Mesenchymal stem cell (in vitro differentiated cells and primary cell): ENCODE measurements around the gene SLIT3.

ENCODE experiments used
- DNase-seq: peaks from one replicate; pipeline ENCODE4 v3.0.0-alpha.2; 2013
- H2AFZ ChIP-seq: one replicate; pipeline ENCODE4 v1.6.1; 2013; ENCODE audit warnings: low read depth, mild to moderate bottlenecking, control low read depth, inconsistent platforms, low read length, moderate library complexity
- H2AK5ac ChIP-seq: 2 replicates; pipeline ENCODE4 v1.6.1; 2013; ENCODE audit warnings: low read length, moderate library complexity, mild to moderate bottlenecking, inconsistent platforms; ENCODE audit not compliant: severe bottlenecking
- H2BK120ac ChIP-seq: one replicate; pipeline ENCODE4 v1.6.1; 2013; ENCODE audit warnings: low read depth, mild to moderate bottlenecking, inconsistent platforms, low read length, moderate library complexity
- H2BK12ac ChIP-seq, 2 experiments: one replicate each; pipeline ENCODE4 v1.6.1; 2013; ENCODE audit warnings: inconsistent platforms in 2 of 2, low read length in 2 of 2, mild to moderate bottlenecking in 2 of 2, moderate library complexity in 2 of 2, control low read depth in 1 of 2
- H2BK15ac ChIP-seq: one replicate; pipeline ENCODE4 v1.6.1; 2013; ENCODE audit warnings: mild to moderate bottlenecking, low read depth, inconsistent platforms; ENCODE audit not compliant: poor library complexity, severe bottlenecking
- H2BK5ac ChIP-seq: 2 replicates; pipeline ENCODE4 v1.6.1; 2013; ENCODE audit warnings: low read depth, mild to moderate bottlenecking, low read length, control low read depth, inconsistent platforms; ENCODE audit not compliant: poor library complexity, severe bottlenecking
- H3K14ac ChIP-seq, 2 experiments: one replicate each; pipeline ENCODE4 v1.6.1; 2013; ENCODE audit warnings: inconsistent platforms in 2 of 2, low read length in 2 of 2, control low read depth in 1 of 2, mild to moderate bottlenecking in 1 of 2, moderate library complexity in 1 of 2
- H3K18ac ChIP-seq, 2 experiments: one replicate each; pipeline ENCODE4 v1.6.1; 2013; ENCODE audit warnings: inconsistent platforms in 2 of 2, low read length in 2 of 2, control low read depth in 1 of 2, low read depth in 1 of 2, mild to moderate bottlenecking in 1 of 2
- H3K23ac ChIP-seq, 2 experiments: one replicate each; pipeline ENCODE4 v1.6.1; 2013; ENCODE audit warnings: inconsistent platforms in 2 of 2, low read length in 2 of 2, mild to moderate bottlenecking in 2 of 2, moderate library complexity in 2 of 2, control low read depth in 1 of 2
- H3K27ac ChIP-seq: 2 replicates; pipeline ENCODE4 v1.5.1; 2013; ENCODE audit warnings: mild to moderate bottlenecking, moderate library complexity, low read length, control low read depth, inconsistent platforms; ENCODE audit not compliant: poor library complexity, severe bottlenecking
- H3K27me3 ChIP-seq, 2 experiments: 2 replicates each; pipeline versions ENCODE4 v1.6.1 to v1.7.0; 2013; ENCODE audit warnings: low read length in 2 of 2, mild to moderate bottlenecking in 2 of 2, moderate library complexity in 2 of 2, control low read depth in 1 of 2, inconsistent platforms in 1 of 2; ENCODE audit not compliant: control insufficient read depth in 1 of 2, insufficient read depth in 1 of 2
- H3K36me3 ChIP-seq, 2 experiments: 2 replicates each; pipeline versions ENCODE4 v1.6.1 to v1.7.0; 2013; ENCODE audit warnings: low read length in 2 of 2, control low read depth in 1 of 2, inconsistent platforms in 1 of 2, low read depth in 1 of 2, mild to moderate bottlenecking in 1 of 2; ENCODE audit not compliant: insufficient read depth in 2 of 2, control insufficient read depth in 1 of 2
- H3K4ac ChIP-seq, 2 experiments: one replicate each; pipeline ENCODE4 v1.6.1; 2013; ENCODE audit warnings: inconsistent platforms in 2 of 2, low read length in 2 of 2, mild to moderate bottlenecking in 2 of 2, moderate library complexity in 2 of 2, control low read depth in 1 of 2, low read depth in 1 of 2
- H3K4me1 ChIP-seq: 2 replicates; pipeline ENCODE4 v1.6.1; 2013; ENCODE audit warnings: low read depth, low read length, control low read depth; ENCODE audit not compliant: control insufficient read depth, insufficient read depth
- H3K4me2 ChIP-seq: 2 replicates; pipeline ENCODE4 v1.6.1; 2013; ENCODE audit warnings: low read length, mild to moderate bottlenecking, inconsistent platforms; ENCODE audit not compliant: poor library complexity, severe bottlenecking
- H3K4me3 ChIP-seq, 2 experiments: 2 replicates each; pipeline versions ENCODE4 v1.5.1 to v1.7.0; 2013; ENCODE audit warnings: low read length in 2 of 2, mild to moderate bottlenecking in 2 of 2, control low read depth in 1 of 2, low read depth in 1 of 2; ENCODE audit not compliant: insufficient read depth in 1 of 2
- H3K79me1 ChIP-seq: replicated peaks from 2 replicates; pipeline ENCODE4 v1.6.1; 2013; ENCODE audit warnings: mild to moderate bottlenecking, control low read depth, low read length, inconsistent platforms; ENCODE audit not compliant: poor library complexity, severe bottlenecking
- H3K9ac ChIP-seq: 2 replicates; pipeline ENCODE4 v1.7.0; 2013; ENCODE audit warnings: mild to moderate bottlenecking, low read length, moderate library complexity
- H3K9me3 ChIP-seq: 2 replicates; pipeline ENCODE4 v1.7.0; 2013; ENCODE audit warnings: mild to moderate bottlenecking, low read length; ENCODE audit not compliant: control insufficient read depth
- H4K8ac ChIP-seq: one replicate; pipeline ENCODE4 v1.6.1; 2013; ENCODE audit warnings: inconsistent platforms, mild to moderate bottlenecking, low read length, moderate library complexity
- H4K91ac ChIP-seq: one replicate; pipeline ENCODE4 v1.6.1; 2013; ENCODE audit warnings: mild to moderate bottlenecking, low read length, inconsistent platforms
- WGBS: methylation state at CpG from one replicate; pipeline ENCODE4 v1.1.7; 2013; ENCODE audit warnings: mixed read lengths; 5-methylcytosine and 5-hydroxymethylcytosine counted together

Gene SLIT3

DNA sequence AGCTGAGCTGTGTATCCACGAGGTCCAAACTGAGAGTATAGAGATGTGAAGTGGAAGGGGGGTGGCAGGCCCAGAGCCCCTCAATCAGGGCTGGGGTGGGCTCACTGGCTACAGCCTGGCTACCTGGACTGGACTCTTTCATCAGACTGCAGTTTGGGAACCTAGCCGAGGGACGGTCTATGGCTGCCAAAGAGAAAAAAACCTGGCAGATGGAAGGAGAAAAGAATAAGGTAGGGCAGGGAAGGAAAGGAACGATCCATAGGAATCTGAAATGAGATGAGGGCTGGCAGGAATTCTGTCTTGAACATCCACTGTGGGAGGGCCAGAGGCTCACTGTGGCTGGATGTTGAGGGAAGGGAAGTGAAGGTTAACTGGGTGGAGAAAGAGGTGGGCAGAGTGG is 497.4 kb downstream of the SLIT3 start:
- no peak overlapping the region for H3K27ac ChIP-seq
- H3K4ac ChIP-seq: no peak overlapping the region
- H2AK5ac ChIP-seq: no peak overlapping the region
- H2BK120ac ChIP-seq: no peak overlapping the region
- H2AFZ ChIP-seq: no peak overlapping the region
- DNase-seq: no peak
- H3K9me3 ChIP-seq: no peaks in the 10 kb centered on the region
- H3K4me1 ChIP-seq: no peaks in the 10 kb centered on the region
- H2BK12ac ChIP-seq: no peak overlapping the region
- no peak overlapping the region for H3K4me2 ChIP-seq
- H3K79me1 ChIP-seq: no peaks in the 10 kb centered on the region
- no peak overlapping the region for H4K8ac ChIP-seq
- 69% methylated on average over 4 of the region's 4 CpGs for WGBS
- no peaks in the 10 kb centered on the region for H3K27me3 ChIP-seq
- no peak overlapping the region for H3K9ac ChIP-seq
- H3K23ac ChIP-seq: no peak overlapping the region
- peaks cover 0 to 91% of the 10 kb centered on the region in 2 experiments for H3K36me3 ChIP-seq
- no peak overlapping the region for H4K91ac ChIP-seq
- H3K18ac ChIP-seq: no peak overlapping the region
- no peak overlapping the region for H3K4me3 ChIP-seq
- H2BK5ac ChIP-seq: no peak overlapping the region
- no peak overlapping the region for H2BK15ac ChIP-seq
- no peak overlapping the region for H3K14ac ChIP-seq

DNA sequence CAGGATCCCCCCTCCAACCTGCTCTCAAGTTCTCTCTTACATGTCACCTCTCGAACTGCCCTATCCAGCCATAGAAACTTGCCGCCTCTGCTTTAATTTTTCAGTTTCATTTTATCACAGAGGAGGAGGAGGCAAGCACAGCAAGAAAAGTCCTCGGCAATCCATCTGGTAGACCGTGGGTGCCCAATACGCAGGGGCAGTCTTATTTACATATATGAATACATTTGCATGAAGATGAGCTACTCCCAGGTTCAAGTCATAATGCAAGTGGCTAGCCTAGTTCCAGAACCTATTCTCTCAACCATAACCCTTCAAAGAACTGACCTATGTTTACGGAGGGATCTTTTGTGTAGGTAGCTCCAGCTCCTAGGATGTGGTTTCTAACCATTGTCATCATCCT is 498.6 kb downstream of the SLIT3 start:
- Histone ChIP-seq H3K9me3 (no peaks in the 10 kb centered on the region), H3K18ac (no peak overlapping the region), H3K4me2 (no peak overlapping the region), H3K14ac (no peak overlapping the region), H2AFZ (no peak overlapping the region), H3K4me1 (no peaks in the 10 kb centered on the region), H4K91ac (no peak overlapping the region), H3K36me3 (peaks cover 0 to 89% of the 10 kb centered on the region in 2 experiments), H2BK120ac (no peak overlapping the region), H2BK5ac (no peak overlapping the region), H3K4me3 (no peak overlapping the region), H3K4ac (no peak overlapping the region), H3K9ac (no peak overlapping the region), H2AK5ac (no peak overlapping the region), H3K79me1 (no peaks in the 10 kb centered on the region), H3K27me3 (no peaks in the 10 kb centered on the region), H4K8ac (no peak overlapping the region), H3K23ac (no peak overlapping the region), H2BK12ac (no peak overlapping the region), H3K27ac (no peak overlapping the region), H2BK15ac (no peak overlapping the region)
- DNase-seq: no peak
- WGBS: 74% methylated on average over 2 of the region's 6 CpGs

DNA sequence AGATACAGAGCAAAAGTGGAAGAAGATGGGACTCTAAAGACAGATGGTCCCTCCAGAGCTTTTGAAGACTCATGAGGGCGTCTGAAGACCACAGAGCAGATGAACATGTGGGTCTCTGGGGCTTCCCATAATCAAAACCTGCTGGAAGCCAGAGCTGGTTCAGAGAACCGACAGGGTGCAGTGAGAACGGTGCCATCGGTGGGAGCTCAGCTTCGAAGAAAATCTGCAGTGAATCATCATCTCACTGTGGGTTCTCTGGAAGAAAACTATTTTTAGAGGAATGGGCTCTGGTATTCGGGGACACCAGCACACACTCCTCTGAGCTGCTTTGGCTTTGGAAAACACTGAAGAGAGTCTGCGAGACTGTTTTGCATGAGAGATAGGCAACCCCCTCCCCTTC is 499.4 kb downstream of the SLIT3 start:
- H2AK5ac ChIP-seq: no peak overlapping the region
- no peak overlapping the region for H2BK120ac ChIP-seq
- H3K27ac ChIP-seq: no peak overlapping the region
- WGBS: 72% methylated on average over 7 of the region's 7 CpGs
- H4K8ac ChIP-seq: no peak overlapping the region
- H3K9me3 ChIP-seq: no peaks in the 10 kb centered on the region
- H2BK12ac ChIP-seq: no peak overlapping the region
- H3K79me1 ChIP-seq: no peaks in the 10 kb centered on the region
- no peaks in the 10 kb centered on the region for H3K4me1 ChIP-seq
- H2BK5ac ChIP-seq: no peak overlapping the region
- no peak overlapping the region for H3K23ac ChIP-seq
- no peaks in the 10 kb centered on the region for H3K27me3 ChIP-seq
- H3K36me3 ChIP-seq: peaks cover 0 to 89% of the 10 kb centered on the region in 2 experiments
- no peak overlapping the region for H3K18ac ChIP-seq
- H3K4me3 ChIP-seq: no peak overlapping the region
- DNase-seq: no peak
- H2AFZ ChIP-seq: no peak overlapping the region
- no peak overlapping the region for H3K14ac ChIP-seq
- no peak overlapping the region for H3K4ac ChIP-seq
- no peak overlapping the region for H4K91ac ChIP-seq
- H3K4me2 ChIP-seq: no peak overlapping the region
- no peak overlapping the region for H2BK15ac ChIP-seq
- no peak overlapping the region for H3K9ac ChIP-seq

DNA sequence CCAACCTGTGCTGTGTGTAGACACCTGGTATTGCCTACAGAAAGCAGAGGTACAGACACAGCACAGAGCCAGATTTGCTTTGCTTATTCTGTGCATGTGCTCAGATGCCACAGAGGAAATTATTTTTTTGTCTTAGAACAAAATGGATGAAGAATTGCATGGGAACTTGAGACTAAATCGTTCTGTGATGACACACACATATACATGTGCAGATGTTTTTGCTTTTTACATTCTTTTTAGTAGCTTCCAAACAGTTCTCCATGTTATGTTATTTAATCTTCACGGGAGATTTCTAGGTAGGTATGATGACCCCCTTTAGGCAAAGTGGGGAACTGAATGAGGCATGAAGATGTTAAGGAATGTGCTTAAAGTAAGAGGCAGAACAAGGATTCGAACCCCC is 500.2 kb downstream of the SLIT3 start:
- Histone ChIP-seq H3K4me1 (no peaks in the 10 kb centered on the region), H3K4ac (no peak overlapping the region), H3K79me1 (no peaks in the 10 kb centered on the region), H2AK5ac (no peak overlapping the region), H3K9me3 (no peaks in the 10 kb centered on the region), H3K18ac (no peak overlapping the region), H2BK12ac (no peak overlapping the region), H3K27ac (no peak overlapping the region), H3K14ac (no peak overlapping the region), H3K23ac (no peak overlapping the region), H3K27me3 (no peaks in the 10 kb centered on the region), H2BK120ac (no peak overlapping the region), H3K9ac (no peak overlapping the region), H2AFZ (no peak overlapping the region), H2BK5ac (no peak overlapping the region), H3K4me3 (no peak overlapping the region), H4K8ac (no peak overlapping the region), H2BK15ac (no peak overlapping the region), H4K91ac (no peak overlapping the region), H3K4me2 (no peak overlapping the region), H3K36me3 (peaks cover 0 to 89% of the 10 kb centered on the region in 2 experiments)
- no peak for DNase-seq
- WGBS: 70% methylated on average over 3 of the region's 3 CpGs
